SK-N-MC (cell line): Measurements from ENCODE around the gene VSIR.

Experiments used
- EZH2 ChIP-seq: fragments of 200-600 bp; sonication (generic); IDR thresholded peaks from one replicate; pipeline ENCODE4 v1.6.1; 2017; ENCODE audit warnings: antibody characterized with exemption
- POLR2AphosphoS5 ChIP-seq: IDR thresholded peaks from 2 replicates; pipeline ENCODE4 v1.6.1; 2012; ENCODE audit warnings: mild to moderate bottlenecking, low read depth, low read length, borderline replicate concordance

- TF ChIP-seq POLR2AphosphoS5 = no peak
- TF ChIP-seq EZH2 = no peak
Measured at GRCh38 chr10:71778071-71778825, 4.9 kb upstream of the VSIR start.
